GF-D8 (cell line): ENCODE measurements around the gene HMGB3.
A peak's percentile ranks its signal among the peaks of the same experiment; 100 is the strongest.
"Not testable (repeated sequence)": the region's sequence is repeated elsewhere in the genome, so short reads cannot be mapped to it uniquely, and the experiment has no call there.

Experiments used
- DNase-seq: peaks from one replicate; lab custom pipeline; 2025; lab: John Stamatoyannopoulos, UW

HMGB3 gene

DNA sequence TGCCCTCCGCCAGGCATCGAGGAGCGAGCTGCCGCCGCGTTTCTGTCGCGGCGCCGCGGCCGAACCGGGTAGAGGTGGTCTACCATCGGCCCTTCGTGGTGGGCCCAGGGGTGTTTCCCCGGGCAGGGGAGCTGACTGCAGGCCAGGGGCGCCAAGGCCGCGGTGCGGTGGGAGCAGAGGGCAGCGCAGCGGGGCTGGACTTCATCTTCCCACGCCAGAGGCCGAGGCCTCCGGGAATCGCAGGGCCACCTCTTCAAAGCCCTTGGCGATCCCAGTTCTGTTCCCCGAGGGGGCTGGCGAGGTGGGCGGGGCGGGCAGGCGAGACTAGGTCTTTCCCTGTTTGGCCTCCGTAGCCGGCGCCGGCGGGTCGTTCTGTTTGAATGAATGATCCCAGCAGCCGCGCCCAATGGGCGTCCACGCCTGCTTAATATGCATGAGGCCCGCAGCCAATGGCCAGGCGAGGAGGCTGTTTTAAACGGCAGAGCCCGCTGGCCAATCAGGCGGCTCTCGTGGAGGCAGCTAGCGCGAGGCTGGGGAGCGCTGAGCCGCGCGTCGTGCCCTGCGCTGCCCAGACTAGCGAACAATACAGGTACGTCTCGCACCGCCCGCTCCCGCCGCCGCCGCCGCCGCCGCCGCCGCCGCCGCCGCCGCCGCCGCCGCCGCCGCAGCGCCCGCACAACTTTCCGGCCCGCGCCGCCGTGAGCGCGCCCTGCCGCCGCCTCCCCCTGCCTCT lies at the start of gene HMGB3:
Gene HMGB3 (plus strand): TSS at position 548 of the 733 bp plus-strand sequence. CDS start 2,265 bp downstream, outside the sequence.
- DNase-seq: peak; percentile 55

DNA sequence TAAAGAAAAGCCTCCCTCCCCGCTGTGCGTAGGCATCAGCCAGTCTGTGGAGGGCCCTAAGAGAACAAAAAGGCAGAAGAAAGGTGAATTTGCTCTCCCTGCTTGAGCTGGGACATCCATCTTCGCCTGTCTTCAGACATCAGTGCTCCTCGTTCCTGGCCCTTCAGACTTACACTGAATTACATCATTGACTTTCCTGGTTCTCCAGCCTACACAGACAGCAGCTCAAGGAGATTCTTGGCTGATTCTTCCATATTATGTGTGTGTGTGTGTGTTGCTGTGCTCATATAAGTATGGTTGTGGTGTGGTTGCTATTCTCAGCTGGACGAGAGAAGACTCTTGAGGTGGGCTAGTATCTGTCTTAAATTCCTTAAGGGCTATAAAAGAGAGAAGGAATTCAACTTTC lies 49.2 kb upstream of the HMGB3 start:
- no peak for DNase-seq

DNA sequence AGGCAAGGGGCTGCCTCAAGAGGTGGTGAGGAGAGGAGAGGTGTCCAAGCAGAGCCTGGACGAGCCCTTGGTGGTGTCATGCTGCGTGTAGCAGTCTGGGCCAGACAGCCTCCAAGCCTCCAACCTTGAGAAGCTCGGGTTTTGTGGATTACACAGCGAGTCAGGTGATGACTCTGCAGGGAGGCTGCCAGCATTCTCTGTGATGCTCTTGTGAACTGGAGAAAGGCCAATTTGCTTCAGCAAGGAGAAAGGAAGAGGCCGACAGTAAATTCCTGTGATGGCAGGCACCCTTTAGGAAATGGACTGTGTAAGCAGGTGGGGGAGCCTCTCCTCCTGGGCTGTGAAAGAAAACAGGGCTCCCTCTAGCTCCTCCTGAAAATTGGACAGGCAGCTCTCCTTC lies 48.7 kb upstream of the HMGB3 start:
- DNase-seq: no peak

DNA sequence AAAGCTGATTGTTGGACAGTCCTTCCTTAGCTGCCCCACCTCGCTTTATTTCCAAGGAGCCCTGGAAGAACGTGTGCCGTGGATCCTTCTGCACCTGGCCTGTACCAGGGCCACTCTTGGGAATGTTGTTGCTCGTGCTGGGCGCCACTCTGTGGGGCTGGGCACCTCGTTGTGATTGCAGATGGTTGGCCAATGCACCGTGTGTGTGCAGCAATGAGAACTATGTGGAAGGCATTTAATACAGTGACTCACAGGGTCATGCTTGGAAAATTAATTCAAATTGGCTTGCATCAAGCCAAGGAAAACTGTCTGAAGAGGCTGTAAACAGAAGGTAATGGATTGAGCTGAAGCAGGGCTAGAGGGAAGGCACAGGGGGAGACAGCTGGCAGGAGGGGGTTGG lies 47.7 kb upstream of the HMGB3 start:
- DNase-seq: no peak

DNA sequence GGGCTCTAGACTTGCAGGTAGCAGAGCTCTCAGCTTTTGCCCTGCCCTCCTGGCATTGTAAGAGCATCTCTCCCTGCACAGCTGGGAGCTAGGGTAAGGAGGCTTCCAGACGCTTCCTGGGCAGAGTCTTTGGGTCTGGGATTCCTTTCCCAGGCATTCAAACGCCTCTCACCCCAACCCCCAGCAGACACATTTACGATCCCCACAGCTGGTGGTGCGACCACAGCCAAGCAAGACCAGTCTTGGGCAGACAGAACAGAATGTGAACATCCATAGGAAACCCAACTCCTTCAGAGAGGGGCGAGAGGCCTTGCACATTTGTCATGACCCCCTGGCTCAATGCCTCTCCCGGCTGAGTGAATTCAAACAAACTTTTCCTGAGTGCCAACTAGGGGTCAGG lies 46.6 kb upstream of the HMGB3 start:
- DNase-seq: no peak

DNA sequence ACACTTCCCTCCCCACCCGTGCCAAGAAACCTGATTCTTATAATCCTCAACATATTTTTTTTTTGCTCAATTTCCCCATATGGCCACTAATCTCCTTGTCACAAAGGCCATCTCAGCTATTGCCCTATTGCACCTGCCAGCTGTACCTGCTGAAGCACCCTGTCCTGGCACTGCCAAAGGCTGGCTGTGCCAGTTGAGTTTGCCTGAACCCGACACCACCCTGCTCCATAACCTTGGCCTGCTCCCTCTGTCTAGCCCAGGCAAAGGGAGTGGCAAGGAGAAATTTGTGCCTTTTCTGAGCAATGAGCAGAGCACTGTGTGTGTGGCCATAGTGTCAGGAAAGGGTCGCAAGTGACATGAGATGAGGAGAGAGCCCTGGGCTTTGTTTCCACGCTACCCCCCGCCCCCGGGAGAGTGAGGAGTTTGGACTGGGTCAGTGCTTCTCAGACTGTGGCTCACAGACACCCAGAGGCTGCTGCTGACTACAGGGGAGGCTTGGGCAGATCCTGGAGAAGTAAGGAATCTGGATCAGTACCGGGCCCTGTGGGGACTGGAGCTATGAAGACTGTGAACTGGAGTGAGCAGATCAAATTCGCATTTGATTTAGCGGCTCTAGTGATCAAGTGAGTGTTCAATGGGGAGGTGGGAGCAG lies 42.2 kb upstream of the HMGB3 start:
- DNase-seq: no peak

DNA sequence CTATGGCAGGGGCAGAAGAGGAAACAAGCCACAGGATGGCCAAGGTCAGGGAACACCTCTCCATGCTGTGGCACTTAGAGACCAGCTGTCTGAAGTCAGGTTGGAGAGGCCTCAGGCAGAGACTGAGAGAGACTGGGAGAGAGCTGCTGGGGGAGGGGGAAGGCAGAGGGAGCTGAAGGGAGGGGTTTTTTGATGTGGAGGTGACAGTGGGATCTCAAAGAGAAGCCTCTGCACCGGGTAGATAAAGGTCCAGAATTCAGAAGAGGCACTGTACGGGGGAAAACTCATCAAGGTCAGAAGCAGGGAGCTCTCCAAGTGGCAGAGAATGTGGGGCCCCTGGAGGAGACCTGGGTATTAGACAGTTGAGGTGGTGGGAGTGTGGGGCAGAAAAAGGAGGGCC lies 41.6 kb upstream of the HMGB3 start:
- no peak for DNase-seq

DNA sequence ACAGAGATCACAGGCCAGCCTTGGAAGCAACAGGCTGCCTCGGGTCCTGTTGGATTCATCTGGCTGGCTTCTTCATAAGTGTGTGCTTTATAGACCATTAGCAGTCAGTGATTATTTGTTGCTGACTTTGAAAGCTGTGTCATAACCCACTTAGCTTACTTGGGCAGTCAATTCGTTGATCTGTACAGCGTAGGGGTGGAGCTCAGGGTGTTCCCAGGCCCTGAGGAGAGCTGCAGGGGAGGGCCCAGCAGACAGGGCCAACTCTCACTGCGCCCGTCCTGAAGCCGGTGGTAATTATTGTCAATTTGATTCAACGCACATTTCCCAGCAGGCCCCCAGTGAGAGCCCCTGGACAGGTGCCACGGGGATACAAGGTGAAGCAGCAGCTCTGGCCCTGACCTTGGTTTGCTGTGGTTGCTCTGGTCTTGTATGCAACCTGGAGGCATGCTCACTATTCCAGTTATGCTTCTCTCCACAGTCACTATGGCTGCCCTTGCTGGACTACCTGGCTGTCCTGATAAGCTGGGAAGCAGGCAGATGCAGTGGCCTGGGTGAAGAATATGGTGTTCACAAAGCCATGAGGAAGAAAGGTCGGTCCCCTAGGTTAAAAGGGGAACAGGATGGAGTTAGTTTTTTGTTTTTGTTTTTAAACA lies 40.1 kb upstream of the HMGB3 start:
- DNase-seq: no peak

DNA sequence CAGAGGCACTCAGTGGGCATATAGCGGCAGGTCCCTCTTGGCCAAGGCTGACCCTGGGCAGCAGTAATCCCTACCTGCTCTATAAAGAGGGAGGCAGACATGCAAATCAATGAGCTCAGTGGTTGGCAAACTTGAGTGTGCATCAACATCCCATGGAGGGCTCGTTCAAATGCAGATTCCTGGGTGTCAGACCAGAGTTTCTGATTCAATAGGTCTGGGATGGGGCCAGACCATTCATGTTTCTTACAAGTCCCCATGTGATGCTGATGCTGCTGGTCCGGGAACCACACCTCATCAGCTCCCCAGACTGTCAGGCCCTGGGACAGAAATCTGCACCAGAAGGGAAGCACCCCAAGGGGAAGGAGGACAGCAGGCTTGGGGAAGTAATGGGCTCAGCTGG lies 38.9 kb upstream of the HMGB3 start:
- no peak for DNase-seq

DNA sequence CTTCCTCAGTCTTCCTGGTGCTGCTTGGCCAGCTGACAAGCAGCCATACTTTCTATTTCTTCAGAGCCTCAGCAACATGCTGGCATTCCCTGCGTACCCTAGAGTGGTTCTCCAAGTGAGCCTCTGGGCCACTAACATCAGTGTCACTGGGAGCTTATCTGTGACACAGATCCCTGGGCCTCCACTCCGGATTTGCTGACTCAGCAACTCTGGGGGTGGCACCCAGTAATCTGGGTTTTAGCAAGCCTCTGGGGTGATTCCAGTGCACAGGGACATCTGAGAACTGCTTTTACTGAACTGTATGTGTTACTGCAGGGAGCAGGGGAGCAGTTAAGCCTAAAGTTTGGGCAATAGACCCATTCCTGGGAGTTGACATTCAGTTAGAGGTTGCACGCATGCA lies 28.2 kb upstream of the HMGB3 start:
- no peak for DNase-seq

DNA sequence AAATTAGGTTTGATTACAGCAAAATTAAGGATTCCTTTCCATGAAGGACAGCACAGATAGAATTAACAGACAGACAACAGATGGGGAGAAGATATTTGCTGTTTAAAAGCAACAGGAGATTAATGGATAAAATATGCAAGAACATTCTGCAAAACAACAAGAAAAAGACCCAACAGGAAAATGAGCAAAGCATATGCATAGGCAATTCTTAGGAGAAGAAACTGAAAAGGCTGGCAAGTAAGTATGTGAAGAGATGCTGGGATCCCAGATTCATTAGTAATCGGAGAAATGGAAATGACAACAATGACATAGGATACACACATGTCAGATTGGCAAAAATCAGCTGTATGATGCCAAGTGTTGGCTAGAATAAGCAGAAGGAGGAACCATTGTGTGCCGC lies 27.5 kb upstream of the HMGB3 start:
- DNase-seq: no peak

DNA sequence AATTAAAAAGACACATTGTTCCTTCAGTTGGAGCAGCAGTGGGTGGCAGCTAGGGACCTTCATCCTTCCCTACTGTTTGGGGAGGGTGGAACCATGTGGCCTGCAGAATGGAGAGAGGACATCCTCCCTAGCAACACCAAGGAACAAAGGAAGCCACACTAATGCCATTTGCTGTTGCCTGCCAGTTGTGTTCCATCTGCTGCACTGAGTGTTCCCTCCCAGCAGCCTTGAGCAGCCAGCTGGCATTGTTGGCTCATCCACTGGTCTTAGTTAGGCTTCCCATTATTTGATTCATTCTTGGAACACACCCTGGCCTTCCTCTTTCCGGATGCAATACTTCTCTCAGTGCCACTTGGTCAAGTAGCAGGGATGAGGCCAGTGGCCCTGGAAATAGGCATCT lies 25.0 kb upstream of the HMGB3 start:
- no peak for DNase-seq

DNA sequence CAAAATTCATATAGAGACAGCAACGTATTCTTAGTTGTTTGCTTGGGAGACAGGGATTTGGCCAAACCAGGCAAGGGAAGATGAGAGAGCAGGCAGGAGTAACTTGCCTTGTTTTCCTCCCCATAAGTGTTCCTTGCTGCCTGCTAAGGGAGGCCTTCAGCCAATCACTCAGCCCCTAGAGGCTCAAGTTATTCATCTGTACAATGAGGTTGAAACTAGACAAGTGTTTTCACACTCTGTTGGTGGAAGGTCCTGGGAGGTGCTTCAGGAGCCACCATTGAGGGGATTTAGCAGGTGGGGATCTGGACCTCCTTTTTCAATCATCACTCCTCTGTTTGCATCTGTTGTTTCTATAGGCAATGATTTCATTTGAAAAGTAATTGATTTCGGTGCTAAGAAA lies 23.6 kb upstream of the HMGB3 start:
- no peak for DNase-seq

DNA sequence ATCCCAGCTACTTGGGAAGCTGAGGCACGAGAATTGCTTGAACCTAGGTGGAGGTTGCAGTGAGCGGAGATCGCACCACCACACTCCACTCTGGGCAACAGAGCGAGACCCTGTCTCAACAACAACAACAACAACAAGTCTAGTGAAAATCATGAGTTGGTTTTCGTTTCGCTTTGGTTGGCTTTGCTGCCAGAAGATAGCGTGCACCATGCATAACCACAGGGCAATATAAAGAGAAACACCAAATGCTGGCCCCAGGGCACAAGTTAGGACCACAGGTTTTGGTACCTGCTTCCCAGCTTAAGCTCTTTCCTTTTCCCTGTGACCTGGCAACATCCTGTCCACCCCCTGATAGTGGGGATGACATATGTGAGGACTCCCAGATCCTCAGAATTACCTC lies 21.5 kb upstream of the HMGB3 start:
- DNase-seq: no peak

DNA sequence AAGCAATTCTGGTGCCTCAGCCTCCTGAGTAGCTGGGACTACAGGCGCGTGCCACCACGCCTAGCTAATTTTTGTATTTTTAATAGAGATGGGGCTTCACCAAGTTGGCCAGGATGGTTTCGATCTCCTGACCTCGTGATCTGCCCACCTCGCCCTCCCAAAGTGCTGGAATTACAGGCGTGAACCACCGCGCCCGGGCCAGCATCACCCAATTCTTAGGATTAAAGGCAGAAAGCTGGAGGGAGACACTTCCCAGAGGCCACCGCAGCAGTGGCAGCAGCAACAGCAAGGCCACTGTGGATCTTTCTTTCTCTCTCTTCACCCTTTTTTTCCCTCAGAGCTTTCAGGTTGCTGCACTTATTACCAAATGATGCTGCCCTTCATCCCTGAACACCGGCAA lies 18.7 kb upstream of the HMGB3 start:
- not testable (repeated sequence) for DNase-seq

DNA sequence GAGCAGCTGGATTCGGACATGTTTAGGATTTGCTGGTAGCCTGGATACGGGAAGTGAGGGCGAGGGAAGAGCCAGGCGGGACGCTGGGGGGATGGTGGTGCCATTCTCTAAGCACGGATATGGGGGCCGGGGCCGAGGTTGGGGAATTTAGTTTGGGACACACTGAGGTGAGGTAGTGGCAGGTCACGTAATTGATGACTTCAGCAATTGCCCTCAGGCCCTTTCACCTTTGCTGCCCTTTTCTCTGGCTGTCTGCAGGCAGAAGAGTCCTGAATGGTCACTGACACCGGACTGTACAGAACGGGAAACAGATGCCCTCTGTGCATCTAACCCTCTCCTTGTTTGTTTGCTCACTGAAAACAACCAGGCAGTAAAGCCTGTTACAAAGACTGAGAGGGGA lies 16.9 kb upstream of the HMGB3 start:
- no peak for DNase-seq

DNA sequence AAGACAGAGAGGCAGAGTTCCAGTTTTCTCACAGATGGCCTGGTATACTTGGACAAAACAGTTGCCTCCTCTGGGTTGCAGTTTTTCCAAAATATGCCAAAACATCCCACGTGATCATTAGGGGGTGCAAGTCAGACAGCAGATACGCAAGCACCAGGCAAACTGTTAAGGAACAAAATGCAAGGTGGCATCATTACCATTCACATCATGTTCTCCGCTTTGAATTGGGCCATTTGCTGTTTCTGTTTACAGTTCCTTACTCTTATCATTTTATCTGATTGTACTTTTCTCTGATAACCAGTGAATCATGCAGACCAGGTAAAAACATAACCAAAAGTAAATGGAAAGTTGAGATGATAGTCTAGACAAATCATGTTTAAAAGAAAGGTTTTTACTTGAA lies 16.4 kb upstream of the HMGB3 start:
- DNase-seq: no peak

DNA sequence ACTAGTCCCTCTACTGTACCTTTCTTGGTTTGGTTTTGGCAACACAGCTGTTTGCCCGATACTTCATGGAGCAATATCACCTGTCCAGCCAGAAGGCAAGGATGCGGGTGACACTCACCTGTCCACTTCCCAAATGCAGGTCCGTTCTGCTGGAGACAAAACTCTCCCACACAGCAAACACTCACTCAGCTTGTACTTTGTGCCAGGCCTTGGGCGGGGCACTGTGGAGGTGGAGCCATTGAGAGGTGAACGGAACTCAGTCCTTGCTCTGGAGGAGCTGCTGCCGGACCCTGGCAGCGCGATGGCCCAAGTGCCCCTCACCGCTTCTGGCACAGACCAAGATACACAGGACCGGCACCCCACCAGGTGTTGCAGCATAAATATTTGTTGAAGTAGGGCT lies 15.3 kb upstream of the HMGB3 start:
- no peak for DNase-seq

DNA sequence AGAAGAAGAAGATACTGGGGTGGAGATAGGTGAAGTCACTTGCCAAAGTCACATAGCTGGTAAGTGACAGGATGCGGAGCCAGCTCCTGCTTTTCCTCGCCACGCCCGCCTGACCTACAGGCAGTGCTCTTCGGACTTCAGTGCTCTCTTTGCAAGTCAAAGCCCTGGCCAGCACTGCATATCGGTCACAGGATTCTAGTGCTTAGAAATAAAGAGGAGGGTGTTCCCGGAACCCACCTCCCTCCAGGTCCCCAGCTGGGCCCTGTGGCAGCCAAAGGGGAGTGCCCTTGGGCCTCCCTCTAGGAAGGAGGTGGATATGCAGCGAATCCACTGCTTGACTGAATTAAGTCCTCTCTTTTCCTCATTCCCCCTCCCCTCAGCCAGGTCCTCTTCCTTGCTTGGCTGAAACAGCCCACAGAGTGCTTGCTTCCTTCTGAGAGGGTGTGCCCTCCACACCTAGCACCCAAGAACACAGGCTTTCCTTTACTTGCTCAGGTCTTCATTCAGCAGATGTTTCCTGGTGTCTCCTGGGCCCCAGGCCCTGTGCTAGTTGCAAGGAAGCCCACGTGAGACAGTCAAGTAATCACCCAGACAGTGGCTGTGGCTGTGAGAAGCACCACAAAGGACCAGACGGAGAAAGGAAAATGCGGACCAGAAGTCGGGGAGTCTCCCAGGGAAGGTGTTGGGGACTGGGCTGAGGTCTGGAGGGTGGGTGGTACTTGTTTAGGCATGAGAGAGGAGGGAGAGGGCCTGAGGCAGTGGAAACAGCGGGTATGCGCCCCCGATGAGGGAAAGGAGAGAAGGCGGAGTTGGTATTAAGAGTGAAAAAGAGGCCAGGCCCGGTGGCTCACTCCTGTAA lies 14.0 kb upstream of the HMGB3 start:
- DNase-seq: no peak

DNA sequence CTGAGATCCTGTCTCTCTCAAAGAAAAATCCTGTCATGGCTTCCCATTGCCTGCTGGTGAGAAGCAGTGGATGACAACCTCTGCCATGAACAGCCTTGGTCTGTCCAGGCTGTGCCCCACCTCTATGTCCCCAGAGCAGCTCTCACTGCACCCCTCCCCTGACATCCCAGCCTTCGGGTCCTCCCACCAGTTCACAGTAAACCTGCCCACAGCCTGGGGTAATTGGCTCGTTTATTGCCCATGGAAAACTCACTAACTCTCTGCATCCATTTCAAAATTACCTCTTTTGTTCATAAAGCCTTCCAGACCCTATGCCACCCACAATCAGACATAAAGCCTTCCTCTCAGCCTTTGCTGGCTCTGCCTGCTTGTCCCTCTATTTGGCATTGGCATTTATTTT lies 10.7 kb upstream of the HMGB3 start:
- no peak for DNase-seq

DNA sequence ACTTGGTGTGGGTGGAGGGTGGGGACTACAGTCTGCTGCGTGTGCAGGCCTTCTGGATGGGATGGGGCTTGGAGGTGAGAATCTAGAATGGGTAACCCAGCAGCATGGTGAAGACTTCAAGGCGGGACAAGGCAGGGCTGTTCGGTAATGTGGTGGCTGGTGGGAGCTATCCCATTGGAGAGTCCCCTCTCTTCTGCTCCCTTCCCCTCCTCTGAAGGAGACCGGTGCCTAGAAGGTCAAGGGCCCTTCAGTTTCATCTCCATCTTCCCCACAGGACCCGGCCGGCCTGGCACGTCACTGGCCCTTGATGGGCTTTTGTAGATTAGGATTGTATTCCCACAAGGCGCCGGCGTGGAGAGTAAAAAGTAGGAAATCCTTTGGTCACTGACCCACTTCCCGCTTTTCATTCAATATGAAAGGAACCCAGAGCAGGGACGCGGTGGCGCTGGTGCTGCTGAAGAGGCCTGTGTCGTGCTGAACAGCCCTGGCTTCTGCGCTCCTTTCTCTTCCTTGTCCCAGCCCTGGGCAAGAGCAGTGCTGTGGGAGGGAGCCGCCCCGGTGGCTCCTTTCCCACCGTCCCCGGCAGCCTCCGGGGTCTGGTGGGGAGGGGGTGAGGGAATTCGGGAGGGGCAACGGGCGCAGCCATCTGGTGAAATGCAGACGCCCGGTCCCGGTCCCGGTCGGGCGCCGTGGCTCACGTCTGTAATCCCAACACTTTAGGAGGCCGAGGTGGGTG lies 7.3 kb upstream of the HMGB3 start:
- DNase-seq: no peak
